ENCODE data around the gene AGFG1.
"Not testable (repeated sequence)": the region's sequence is repeated elsewhere in the genome, so short reads cannot be mapped to it uniquely, and the experiment has no call there.

The AGFG1 gene

DNA sequence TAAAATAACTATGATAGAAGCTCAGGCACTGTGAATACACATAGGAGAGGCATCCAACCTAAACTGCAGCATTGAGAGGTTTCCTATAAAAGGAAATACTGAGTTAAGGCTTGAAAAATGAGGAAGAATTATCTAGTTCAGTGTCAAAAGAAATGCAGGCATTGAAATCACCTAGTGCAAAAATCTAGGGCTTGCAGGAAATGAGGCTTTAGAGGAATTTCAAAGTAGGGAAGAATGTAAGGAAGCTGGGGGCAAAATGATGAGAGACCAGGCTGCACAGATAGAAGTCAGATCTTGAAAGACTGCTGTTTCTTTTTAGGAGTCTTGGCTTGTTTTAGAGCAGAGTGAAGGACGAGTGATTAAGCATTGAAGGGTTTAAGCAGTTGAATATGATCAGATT lies 98.7 kb downstream of the AGFG1 start:
- Histone ChIP-seq H3K9ac (ENCODE audit: low read depth, low read length) (no peak overlapping the region), H3K36me3 (ENCODE audit: insufficient read depth, low read length) (no peaks in the 10 kb centered on the region), H3K9me3 (ENCODE audit: control insufficient read depth, insufficient read depth, low read length) (no peaks in the 10 kb centered on the region), H3K4me1 (ENCODE audit: insufficient read depth, low read length) (peaks cover 11% of the 10 kb centered on the region)

DNA sequence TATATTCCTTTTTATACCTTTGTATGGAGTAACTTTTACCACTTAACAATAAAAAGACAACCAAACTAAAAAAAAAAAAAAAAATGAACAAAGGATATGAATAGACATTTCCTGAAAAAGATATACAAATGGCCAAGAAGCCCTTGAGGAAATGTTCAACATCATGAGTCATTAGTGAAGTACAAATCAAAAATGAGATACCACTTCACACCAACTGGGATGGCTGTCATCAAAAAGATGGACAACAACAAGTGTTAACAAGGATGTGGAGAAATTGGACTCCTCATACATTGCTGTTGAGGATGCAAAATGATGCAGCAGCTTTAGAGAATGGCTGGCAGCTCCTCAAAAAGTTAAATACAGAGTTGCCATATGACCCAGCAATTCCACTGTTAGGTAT lies 104.2 kb downstream of the AGFG1 start:
- no peak overlapping the region for H3K9ac ChIP-seq (ENCODE audit: low read depth, low read length)
- no peaks in the 10 kb centered on the region; the same call in 1 of the 2 replicates for H3K4me1 ChIP-seq (ENCODE audit: insufficient read depth, low read length)
- no peaks in the 10 kb centered on the region for H3K9me3 ChIP-seq (ENCODE audit: control insufficient read depth, insufficient read depth, low read length)
- no peaks in the 10 kb centered on the region for H3K36me3 ChIP-seq (ENCODE audit: insufficient read depth, low read length)

DNA sequence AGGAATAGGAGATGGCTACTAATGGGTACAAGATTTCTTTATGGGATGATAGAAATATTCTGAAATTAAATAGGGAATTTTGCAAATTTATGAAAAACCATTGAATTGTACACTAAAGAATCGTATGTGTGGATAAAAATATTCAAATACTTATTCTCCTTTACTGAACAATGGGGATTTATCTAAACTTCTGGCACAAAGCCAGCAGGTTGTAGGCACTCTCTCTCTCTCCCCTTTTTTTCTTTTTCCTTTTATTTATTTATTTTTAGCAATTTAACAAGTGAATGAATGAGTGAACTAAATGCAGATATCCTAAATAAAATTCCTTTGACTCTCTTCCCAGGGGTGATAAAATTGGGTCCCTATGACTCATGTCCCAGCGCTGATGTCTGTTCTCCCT lies 104.9 kb downstream of the AGFG1 start:
- H3K9me3 ChIP-seq (ENCODE audit: control insufficient read depth, insufficient read depth, low read length) = no peaks in the 10 kb centered on the region
- no peak overlapping the region for H3K9ac ChIP-seq (ENCODE audit: low read depth, low read length)
- no peaks in the 10 kb centered on the region; the same call in 1 of the 2 replicates for H3K4me1 ChIP-seq (ENCODE audit: insufficient read depth, low read length)
- H3K36me3 ChIP-seq (ENCODE audit: insufficient read depth, low read length) = no peaks in the 10 kb centered on the region

DNA sequence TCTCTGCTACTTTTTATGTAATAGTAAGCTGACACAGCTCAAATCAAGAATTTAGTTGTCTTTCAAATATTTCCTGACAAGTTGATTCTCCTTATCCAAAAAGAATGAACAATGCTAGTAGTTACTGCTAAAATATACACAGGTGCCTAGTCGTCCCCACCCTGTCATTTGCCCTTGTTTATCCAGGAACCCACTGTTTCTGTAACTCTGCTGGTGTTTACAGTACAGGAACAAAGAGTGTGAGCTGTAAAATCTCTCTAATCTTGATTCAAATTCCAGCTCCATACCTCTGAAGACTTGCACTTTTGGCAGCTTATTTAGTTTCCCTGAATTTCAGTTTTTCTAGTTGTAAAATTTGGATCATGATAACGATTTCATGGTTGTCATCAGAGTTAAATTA lies 105.6 kb downstream of the AGFG1 start:
- Histone ChIP-seq H3K9ac (ENCODE audit: low read depth, low read length) (no peak overlapping the region), H3K36me3 (ENCODE audit: insufficient read depth, low read length) (no peaks in the 10 kb centered on the region), H3K4me1 (ENCODE audit: insufficient read depth, low read length) (no peaks in the 10 kb centered on the region; the same call in 1 of the 2 replicates), H3K9me3 (ENCODE audit: control insufficient read depth, insufficient read depth, low read length) (no peaks in the 10 kb centered on the region)

DNA sequence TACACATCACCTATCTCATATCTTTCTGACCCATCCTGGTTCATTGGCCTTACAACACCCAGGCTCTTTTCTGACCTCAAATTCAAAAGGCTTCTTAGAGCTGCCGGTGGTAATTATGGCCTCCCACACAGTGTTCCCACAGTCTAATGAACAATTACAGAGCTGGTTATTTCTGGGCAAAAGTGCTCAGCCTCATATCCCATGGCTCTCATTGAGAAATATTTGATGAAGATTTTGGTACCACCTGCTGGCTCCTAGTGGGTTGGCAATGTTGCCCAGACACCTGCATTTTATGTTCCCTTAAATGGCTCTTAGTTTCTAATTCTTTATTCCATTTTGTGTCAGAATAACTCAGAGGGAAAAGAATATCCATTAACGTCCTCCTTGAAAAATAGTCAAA lies 106.7 kb downstream of the AGFG1 start:
- Histone ChIP-seq H3K9me3 (ENCODE audit: control insufficient read depth, insufficient read depth, low read length) (no peaks in the 10 kb centered on the region), H3K9ac (ENCODE audit: low read depth, low read length) (no peak overlapping the region), H3K36me3 (ENCODE audit: insufficient read depth, low read length) (no peaks in the 10 kb centered on the region), H3K4me1 (ENCODE audit: insufficient read depth, low read length) (no peaks in the 10 kb centered on the region; the same call in 1 of the 2 replicates)

DNA sequence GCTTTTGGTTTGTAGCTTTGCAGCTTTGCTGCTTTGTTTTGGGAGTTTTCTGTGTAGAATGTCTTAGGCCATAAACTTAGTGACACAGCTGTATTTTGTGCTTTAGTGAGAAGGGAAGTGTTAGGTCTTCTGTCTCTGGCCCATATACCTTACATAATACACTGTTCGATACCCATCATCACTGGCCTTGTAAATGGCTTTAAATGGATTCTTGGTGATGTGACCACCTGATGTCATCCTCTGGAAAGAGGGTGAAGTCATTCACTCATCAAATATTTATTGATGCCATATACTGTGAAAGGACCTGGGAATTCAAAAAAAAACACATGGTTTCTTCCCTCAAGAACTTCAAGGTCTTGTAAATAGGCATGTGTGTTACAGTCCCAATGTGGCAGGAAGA lies 107.8 kb downstream of the AGFG1 start:
- Histone ChIP-seq H3K9ac (ENCODE audit: low read depth, low read length) (no peak overlapping the region), H3K4me1 (ENCODE audit: insufficient read depth, low read length) (no peaks in the 10 kb centered on the region; the same call in 1 of the 2 replicates), H3K36me3 (ENCODE audit: insufficient read depth, low read length) (no peaks in the 10 kb centered on the region), H3K9me3 (ENCODE audit: control insufficient read depth, insufficient read depth, low read length) (no peaks in the 10 kb centered on the region)

DNA sequence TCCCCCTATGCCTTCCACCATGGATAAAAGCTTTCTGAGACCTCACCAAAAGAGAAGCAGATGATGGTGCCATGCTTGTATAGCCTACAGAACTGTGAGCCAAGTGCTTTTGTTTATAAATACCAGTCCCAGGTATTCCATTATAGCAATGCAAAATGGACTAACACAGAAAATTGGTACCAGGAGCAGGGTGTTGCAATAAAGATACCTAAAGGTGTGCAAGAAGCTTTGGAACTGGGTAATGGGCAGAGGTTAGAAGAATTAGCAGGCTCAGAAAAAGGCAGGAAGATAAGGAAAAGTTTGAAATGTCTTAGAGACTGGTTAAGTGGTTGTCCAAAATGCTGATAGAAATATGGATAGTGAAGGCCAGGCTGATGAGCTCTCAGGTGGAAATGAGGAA lies 110.4 kb downstream of the AGFG1 start:
- no peaks in the 10 kb centered on the region for H3K9me3 ChIP-seq (ENCODE audit: control insufficient read depth, insufficient read depth, low read length)
- H3K4me1 ChIP-seq (ENCODE audit: insufficient read depth, low read length) = no peaks in the 10 kb centered on the region
- H3K36me3 ChIP-seq (ENCODE audit: insufficient read depth, low read length) = no peaks in the 10 kb centered on the region
- H3K9ac ChIP-seq (ENCODE audit: low read depth, low read length) = no peak overlapping the region

DNA sequence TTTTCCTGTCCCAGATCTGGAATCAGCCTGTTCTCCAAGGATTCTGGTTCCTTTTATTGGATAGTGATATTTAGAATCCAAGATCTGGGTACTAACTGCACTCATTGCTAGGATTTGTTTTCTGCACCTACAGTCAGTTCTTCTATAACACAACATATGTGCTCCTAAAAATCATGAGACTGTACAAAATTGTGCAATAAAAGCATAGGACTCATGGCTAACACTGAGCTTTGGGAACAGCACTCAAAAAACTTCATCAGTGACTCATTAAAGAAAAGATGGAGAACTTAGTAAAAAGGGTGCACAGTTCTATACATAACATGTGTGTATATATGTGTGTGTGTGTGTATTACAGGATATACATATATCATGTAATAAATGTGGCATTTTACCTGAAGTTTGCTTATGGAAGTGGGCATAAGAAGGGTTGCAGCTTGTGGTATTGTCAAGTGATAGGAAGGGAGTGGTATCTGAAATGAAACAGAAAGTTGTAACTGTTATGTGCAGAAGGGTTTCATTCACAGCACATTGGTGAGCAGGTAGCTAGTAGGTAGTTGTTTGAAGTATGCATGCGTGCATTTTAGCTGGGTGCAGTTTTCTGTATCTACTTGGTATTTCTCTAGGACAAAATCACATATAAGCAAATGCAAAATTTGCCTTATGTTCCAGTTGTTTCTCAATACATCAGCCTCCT lies 120.9 kb downstream of the AGFG1 start:
- H3K4me1 ChIP-seq (ENCODE audit: insufficient read depth, low read length) = peaks cover 5% of the 10 kb centered on the region; the same call in 1 of the 2 replicates
- no peak overlapping the region for H3K9ac ChIP-seq (ENCODE audit: low read depth, low read length)
- no peaks in the 10 kb centered on the region for H3K36me3 ChIP-seq (ENCODE audit: insufficient read depth, low read length)
- no peaks in the 10 kb centered on the region for H3K9me3 ChIP-seq (ENCODE audit: control insufficient read depth, insufficient read depth, low read length)

DNA sequence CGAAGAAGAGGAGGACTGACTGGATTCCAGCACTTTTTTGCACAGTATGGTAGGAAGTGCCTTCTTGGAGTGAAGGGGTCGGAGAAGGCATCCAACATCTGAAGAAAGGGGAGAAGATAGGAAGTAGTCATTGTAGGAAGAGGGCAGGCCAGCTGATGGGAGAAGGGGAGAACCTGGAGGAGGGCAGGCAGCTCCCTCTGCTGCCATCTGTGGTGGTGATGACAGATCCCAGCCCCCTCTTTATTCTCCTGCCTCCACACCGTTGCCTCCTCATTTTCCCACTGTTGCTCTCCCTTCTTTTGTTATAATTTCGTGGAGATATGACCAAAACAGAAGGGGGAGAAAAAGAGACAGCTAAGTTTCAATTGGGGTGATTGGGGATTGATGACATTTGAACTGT lies 123.8 kb downstream of the AGFG1 start:
- H3K4me1 ChIP-seq (ENCODE audit: insufficient read depth, low read length) = peaks cover 5% of the 10 kb centered on the region; the same call in 1 of the 2 replicates
- H3K9me3 ChIP-seq (ENCODE audit: control insufficient read depth, insufficient read depth, low read length) = no peaks in the 10 kb centered on the region
- H3K9ac ChIP-seq (ENCODE audit: low read depth, low read length) = no peak overlapping the region
- H3K36me3 ChIP-seq (ENCODE audit: insufficient read depth, low read length) = no peaks in the 10 kb centered on the region

DNA sequence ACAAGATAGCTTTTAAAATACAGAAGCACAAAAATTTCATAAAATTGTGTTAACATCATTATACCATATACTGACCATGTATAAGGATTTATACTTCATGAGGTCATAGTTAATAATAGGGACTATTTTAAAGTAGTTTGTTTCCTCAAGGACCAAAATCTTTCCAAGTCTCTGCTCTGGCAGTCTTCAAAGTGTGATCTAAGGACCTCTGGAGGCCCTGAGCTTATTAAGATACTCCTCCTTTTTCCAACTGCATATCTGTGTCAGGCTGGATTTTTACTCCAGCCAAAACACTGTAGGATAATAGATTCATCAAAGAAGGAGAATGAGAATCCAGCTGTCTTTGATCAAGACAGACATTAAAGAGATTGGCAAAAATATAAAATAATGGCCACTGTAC lies 125.1 kb downstream of the AGFG1 start:
- Histone ChIP-seq H3K9ac (ENCODE audit: low read depth, low read length) (no peak overlapping the region), H3K36me3 (ENCODE audit: insufficient read depth, low read length) (no peaks in the 10 kb centered on the region), H3K4me1 (ENCODE audit: insufficient read depth, low read length) (peaks cover 5% of the 10 kb centered on the region; the same call in 1 of the 2 replicates), H3K9me3 (ENCODE audit: control insufficient read depth, insufficient read depth, low read length) (no peaks in the 10 kb centered on the region)

DNA sequence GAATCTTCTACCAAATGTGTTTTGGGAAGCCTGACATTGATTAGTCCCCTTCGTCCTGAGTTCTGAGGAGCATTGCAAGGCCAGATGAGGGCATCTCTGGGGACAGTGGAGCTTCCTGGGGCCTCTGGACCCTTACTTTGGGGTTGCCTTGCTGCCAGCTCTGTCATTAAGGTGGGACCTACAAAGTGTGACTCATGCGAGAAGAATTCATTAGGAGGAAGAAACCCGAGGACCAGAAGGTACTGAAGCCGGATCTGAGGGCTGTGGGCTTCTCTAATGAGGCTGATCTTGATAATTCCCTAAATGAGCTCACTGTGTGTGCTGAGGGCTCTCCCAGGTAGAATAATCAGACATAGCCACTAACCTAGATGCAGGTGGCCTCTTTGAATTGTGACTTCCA lies 126.0 kb downstream of the AGFG1 start:
- no peaks in the 10 kb centered on the region for H3K36me3 ChIP-seq (ENCODE audit: insufficient read depth, low read length)
- no peak overlapping the region for H3K9ac ChIP-seq (ENCODE audit: low read depth, low read length)
- H3K4me1 ChIP-seq (ENCODE audit: insufficient read depth, low read length) = peaks cover 5% of the 10 kb centered on the region; the same call in 1 of the 2 replicates
- no peaks in the 10 kb centered on the region for H3K9me3 ChIP-seq (ENCODE audit: control insufficient read depth, insufficient read depth, low read length)

DNA sequence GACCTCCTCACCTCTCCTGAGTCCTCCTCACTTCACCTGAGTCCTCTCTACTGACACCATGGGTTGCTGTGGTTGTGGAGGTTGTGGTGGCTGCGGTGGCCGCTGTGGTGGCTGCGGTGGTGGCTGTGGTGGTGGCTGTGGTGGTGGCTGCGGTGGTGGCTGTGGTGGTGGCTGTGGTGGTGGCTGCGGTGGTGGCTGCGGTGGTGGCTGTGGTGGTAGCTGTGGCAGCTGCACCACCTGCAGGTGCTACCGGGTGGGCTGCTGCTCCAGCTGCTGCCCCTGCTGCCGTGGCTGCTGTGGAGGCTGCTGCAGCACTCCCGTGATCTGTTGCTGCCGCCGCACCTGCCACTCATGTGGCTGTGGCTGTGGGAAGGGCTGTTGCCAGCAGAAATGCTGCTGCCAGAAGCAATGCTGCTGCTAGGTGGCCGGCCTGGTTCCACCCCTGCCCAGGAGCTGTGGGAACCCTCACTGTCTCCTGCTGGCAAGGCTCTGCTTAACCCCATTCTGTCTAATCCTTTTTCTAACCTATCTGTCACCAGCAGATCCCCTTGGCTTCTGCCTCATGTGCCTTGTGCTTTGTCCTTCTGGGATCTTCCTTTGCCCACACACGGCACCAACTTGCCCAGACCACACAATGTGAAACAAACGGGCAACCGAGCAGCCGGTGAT lies 127.0 kb downstream of the AGFG1 start, which contains the start of gene SCYGR2:
Gene SCYGR2 (plus strand): TSS at position 59 of the 669 bp plus-strand sequence. CDS start 0 bp downstream, at position 59.
- H3K4me1 ChIP-seq (ENCODE audit: insufficient read depth, low read length); H3K9me3 ChIP-seq (ENCODE audit: control insufficient read depth, insufficient read depth, low read length); H3K9ac ChIP-seq (ENCODE audit: low read depth, low read length); H3K36me3 ChIP-seq (ENCODE audit: insufficient read depth, low read length): not testable (repeated sequence)

DNA sequence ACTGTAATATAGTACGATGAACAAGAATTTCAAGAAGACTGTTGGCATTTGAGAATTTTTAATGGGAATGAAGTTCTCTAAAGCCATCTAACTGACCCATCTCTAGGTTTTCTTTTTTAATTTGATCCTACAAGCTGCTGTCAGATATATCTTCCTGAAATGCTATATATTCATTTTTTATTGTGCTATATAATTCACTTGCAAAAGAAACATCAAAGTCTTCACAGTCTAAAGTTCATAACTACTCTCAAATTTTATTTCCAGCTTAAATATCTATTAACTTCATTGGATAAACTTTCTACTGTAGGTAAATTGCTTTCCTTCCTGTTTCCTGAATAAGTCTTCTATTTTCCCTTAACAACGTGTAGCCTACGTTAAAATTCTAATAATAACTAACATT lies 130.4 kb downstream of the AGFG1 start:
- H3K4me1 ChIP-seq (ENCODE audit: insufficient read depth, low read length) = no peaks in the 10 kb centered on the region
- H3K9ac ChIP-seq (ENCODE audit: low read depth, low read length) = no peak overlapping the region
- no peaks in the 10 kb centered on the region for H3K36me3 ChIP-seq (ENCODE audit: insufficient read depth, low read length)
- H3K9me3 ChIP-seq (ENCODE audit: control insufficient read depth, insufficient read depth, low read length) = no peaks in the 10 kb centered on the region

DNA sequence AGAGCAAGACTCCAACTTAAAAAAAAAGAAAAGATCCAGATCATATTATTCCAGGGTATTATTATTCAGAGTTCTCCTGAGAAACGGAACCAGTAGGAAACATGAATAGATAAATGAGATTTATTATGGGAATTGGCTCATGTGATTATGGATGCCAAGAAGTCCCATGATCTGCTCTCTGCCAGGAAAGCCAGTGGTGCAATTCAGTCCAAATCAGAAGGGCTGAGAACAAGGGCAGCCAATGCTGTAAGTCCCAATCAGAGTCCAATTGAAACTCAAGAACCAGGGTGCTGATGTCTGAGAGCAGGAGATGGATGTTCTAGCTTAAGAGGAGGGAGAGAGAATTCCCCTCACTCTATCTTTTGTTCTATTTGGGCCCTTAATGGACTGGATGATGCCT lies 134.5 kb downstream of the AGFG1 start:
- Histone ChIP-seq H3K4me1 (ENCODE audit: insufficient read depth, low read length) (no peaks in the 10 kb centered on the region), H3K9ac (ENCODE audit: low read depth, low read length) (no peak overlapping the region), H3K9me3 (ENCODE audit: control insufficient read depth, insufficient read depth, low read length) (no peaks in the 10 kb centered on the region), H3K36me3 (ENCODE audit: insufficient read depth, low read length) (no peaks in the 10 kb centered on the region)

DNA sequence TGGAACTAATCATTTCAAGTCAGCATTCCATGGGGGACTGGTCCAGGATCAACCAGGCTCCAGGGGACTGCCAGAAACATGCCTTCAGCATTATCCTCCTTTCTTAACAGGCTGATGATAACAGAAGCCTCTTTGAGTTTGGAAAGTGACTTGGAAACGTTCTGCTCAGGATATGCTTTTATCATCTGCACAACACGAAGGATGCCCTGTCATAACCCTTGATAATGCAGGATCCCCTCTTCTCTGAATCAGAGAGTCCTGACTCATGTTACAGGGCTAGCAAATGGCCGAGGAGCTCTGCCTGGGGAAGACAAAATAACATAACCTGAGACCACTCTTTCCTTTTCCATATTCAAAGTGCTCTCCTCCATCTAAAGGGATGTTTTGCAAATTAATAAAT lies 136.0 kb downstream of the AGFG1 start:
- H3K4me1 ChIP-seq (ENCODE audit: insufficient read depth, low read length) = no peaks in the 10 kb centered on the region
- H3K9me3 ChIP-seq (ENCODE audit: control insufficient read depth, insufficient read depth, low read length) = no peaks in the 10 kb centered on the region
- no peak overlapping the region for H3K9ac ChIP-seq (ENCODE audit: low read depth, low read length)
- H3K36me3 ChIP-seq (ENCODE audit: insufficient read depth, low read length) = no peaks in the 10 kb centered on the region

Measured in ES-I3 (cell line).